DMS114 treated with DMSO at 0.1 percent for 48 hours (cell line): ENCODE results near the gene POLR2F.
A peak's percentile ranks its signal among the peaks of the same experiment; 100 is the strongest.

Experiments
- DNase-seq: peaks from one replicate; lab custom pipeline; 2025; ENCODE audit not compliant: unreplicated experiment; lab: John Stamatoyannopoulos, UW

POLR2F gene

GRCh38 chr22:37953437-37954179 is at the start of gene POLR2F, which contains the start of gene C22orf23:
TSS of gene POLR2F (plus strand) at chr22:37953699. CDS start at chr22:37953788, 89 bp downstream.
TSS of gene C22orf23 (minus strand) at chr22:37953601. CDS start at chr22:37953149, 452 bp downstream.
- peak; percentile 92 for DNase-seq

GRCh38 chr22:37904572-37905533 is 48.6 kb upstream of the POLR2F start:
- no peak for DNase-seq

GRCh38 chr22:37905534-37906363 is 47.8 kb upstream of the POLR2F start, which contains the start of gene MICALL1:
TSS of gene MICALL1 (plus strand) at chr22:37906297. CDS start at chr22:37906423, 126 bp downstream.
- no peak for DNase-seq

GRCh38 chr22:37906364-37907008 is 47.0 kb upstream of the POLR2F start:
- DNase-seq: no peak

GRCh38 chr22:37907036-37907954 is 46.2 kb upstream of the POLR2F start:
- DNase-seq: no peak

- no peak for DNase-seq
Measured at GRCh38 chr22:37909766-37910165, 43.7 kb upstream of the POLR2F start.

GRCh38 chr22:37910890-37911672 is 42.4 kb upstream of the POLR2F start:
- no peak for DNase-seq

- no peak for DNase-seq
Measured at GRCh38 chr22:37911697-37912096, 41.8 kb upstream of the POLR2F start.

- no peak for DNase-seq
Measured at GRCh38 chr22:37912171-37912570, 41.3 kb upstream of the POLR2F start.

GRCh38 chr22:37913233-37913721 is 40.2 kb upstream of the POLR2F start:
- DNase-seq: no peak

- no peak for DNase-seq
Measured at GRCh38 chr22:37916311-37916710, 37.2 kb upstream of the POLR2F start.

GRCh38 chr22:37917874-37918548 is 35.5 kb upstream of the POLR2F start:
- DNase-seq: no peak

- no peak for DNase-seq
Measured at GRCh38 chr22:37918580-37919270, 34.8 kb upstream of the POLR2F start.

GRCh38 chr22:37920126-37920525 is 33.4 kb upstream of the POLR2F start:
- no peak for DNase-seq

GRCh38 chr22:37922191-37922590 is 31.3 kb upstream of the POLR2F start:
- DNase-seq: no peak

GRCh38 chr22:37923927-37924326 is 29.6 kb upstream of the POLR2F start:
- no peak for DNase-seq

GRCh38 chr22:37924386-37925065 is 29.0 kb upstream of the POLR2F start:
- DNase-seq: no peak
